Neural cell (in vitro differentiated cells): Measurements from ENCODE around the gene ZNF280C. TPM values are rescaled to one million over a fixed set of nuclear protein-coding genes. Genes with fewer than 3 reads are reported as not detected.

Source experiments
- H2AFZ ChIP-seq: fragments of 200-600, 300-800 bp; sonication (generic), shearing (Covaris generic); 2 replicates; pipeline ENCODE4 v1.6.0; 2014; ENCODE audit warnings: low read depth, mild to moderate bottlenecking, antibody characterized with exemption, low read length, moderate library complexity
- H3F3A ChIP-seq: fragments of 200-600 bp; shearing (Covaris generic); 2 replicates; pipeline ENCODE4 v1.6.1; 2016; ENCODE audit warnings: mild to moderate bottlenecking, moderate library complexity, mixed read lengths, antibody characterized with exemption, low read length; ENCODE audit not compliant: insufficient read depth, poor library complexity, severe bottlenecking
- H3K27ac ChIP-seq: fragments of 200-600, 300-800 bp; sonication (generic), shearing (Covaris generic); 2 replicates; pipeline ENCODE4 v1.5.1; 2014; ENCODE audit warnings: mild to moderate bottlenecking, low read length, moderate library complexity
- H3K27me3 ChIP-seq: fragments of 300-800, 200-600 bp; sonication (generic), shearing (Covaris generic); 2 replicates; pipeline ENCODE4 v1.6.0; 2014; ENCODE audit warnings: mild to moderate bottlenecking, low read depth, low read length, moderate library complexity; ENCODE audit not compliant: insufficient read depth
- H3K36me3 ChIP-seq: fragments of 300-800, 200-600 bp; sonication (generic), shearing (Covaris generic); 2 replicates; pipeline ENCODE4 v1.5.1; 2014; ENCODE audit warnings: mild to moderate bottlenecking, antibody characterized with exemption, low read length, moderate library complexity; ENCODE audit not compliant: insufficient read depth
- H3K4me2 ChIP-seq: fragments of 300-800, 200-600 bp; sonication (generic), shearing (Covaris generic); 2 replicates; pipeline ENCODE4 v1.6.0; 2014; ENCODE audit warnings: mild to moderate bottlenecking, low read length
- H3K4me3 ChIP-seq: fragments of 300-800, 200-600 bp; sonication (generic), shearing (Covaris generic); 2 replicates; pipeline ENCODE4 v1.5.1; 2014; ENCODE audit warnings: mild to moderate bottlenecking, low read length, moderate library complexity
- H3K79me2 ChIP-seq: fragments of 200-600 bp; shearing (Covaris generic); replicated peaks from 2 replicates; pipeline ENCODE4 v1.6.0; 2014; ENCODE audit warnings: mild to moderate bottlenecking, low read length, moderate library complexity; ENCODE audit not compliant: insufficient read depth
- H3K9ac ChIP-seq: fragments of 300-800, 200-600 bp; sonication (generic), shearing (Covaris generic); 2 replicates; pipeline ENCODE4 v1.6.1; 2016; ENCODE audit warnings: mild to moderate bottlenecking, low read length, mixed read lengths
- H3K9me2 ChIP-seq: fragments of 200-600 bp; shearing (Covaris generic); 2 replicates; pipeline ENCODE4 v1.6.1; 2016; ENCODE audit warnings: mild to moderate bottlenecking, low read length, mixed read lengths; ENCODE audit not compliant: insufficient read depth
- H3K9me3 ChIP-seq: fragments of 200-600, 300-800 bp; sonication (generic), shearing (Covaris generic); 2 replicates; pipeline ENCODE4 v1.6.1; 2016; ENCODE audit warnings: mild to moderate bottlenecking, mixed run types, low read length, moderate library complexity, mixed read lengths
- H4K20me1 ChIP-seq: fragments of 200-600 bp; shearing (Covaris generic); 2 replicates; pipeline ENCODE4 v1.6.1; 2016; ENCODE audit warnings: mild to moderate bottlenecking, mixed run types; ENCODE audit not compliant: insufficient read depth
- CTCF ChIP-seq: fragments of 450-650 bp; IDR thresholded peaks from 2 replicates; pipeline ENCODE4 v1.5.1; 2014; ENCODE audit warnings: antibody characterized with exemption, mild to moderate bottlenecking, moderate library complexity; ENCODE audit not compliant: poor library complexity, severe bottlenecking
- EP300 ChIP-seq: fragments of 450-650 bp; conservative IDR thresholded peaks from 2 replicates; pipeline ENCODE4 v1.6.1; 2014; ENCODE audit warnings: antibody characterized with exemption, mild to moderate bottlenecking, moderate library complexity; ENCODE audit not compliant: poor library complexity, severe bottlenecking
- EZH2 ChIP-seq: fragments of 200-600, 300-800 bp; shearing (Covaris generic), sonication (generic); IDR thresholded peaks from 2 replicates; pipeline ENCODE4 v1.6.1; 2014; ENCODE audit warnings: antibody characterized with exemption, low read length, borderline replicate concordance, mild to moderate bottlenecking; ENCODE audit not compliant: insufficient read depth, poor library complexity, severe bottlenecking
- MXI1 ChIP-seq: fragments of 450-650 bp; conservative IDR thresholded peaks from 2 replicates; pipeline ENCODE4 v1.6.1; 2014; ENCODE audit warnings: antibody characterized with exemption, mild to moderate bottlenecking; ENCODE audit not compliant: poor library complexity, severe bottlenecking
- POLR2AphosphoS5 ChIP-seq: IDR thresholded peaks from 2 replicates; pipeline ENCODE4 v1.6.1; 2012
- RAD21 ChIP-seq: fragments of 450-650 bp; conservative IDR thresholded peaks from 2 replicates; pipeline ENCODE4 v1.6.1; 2014; ENCODE audit warnings: antibody characterized with exemption, mild to moderate bottlenecking, moderate library complexity
- REST ChIP-seq: IDR thresholded peaks from 2 replicates; pipeline ENCODE4 v1.6.1; 2012; ENCODE audit warnings: borderline replicate concordance
- SMC3 ChIP-seq: fragments of 450-650 bp; conservative IDR thresholded peaks from 2 replicates; pipeline ENCODE4 v1.6.1; 2014; ENCODE audit warnings: antibody characterized with exemption, mild to moderate bottlenecking, moderate library complexity; ENCODE audit not compliant: poor library complexity
- TAF1 ChIP-seq: IDR thresholded peaks from 2 replicates; pipeline ENCODE4 v1.6.1; 2012; ENCODE audit warnings: low read depth
- polyA plus RNA-seq: library from polyadenylated mRNA; depleted of rRNA; stranded (reverse); fragments of >200 nt; gene quantifications from 2 replicates; pipeline ENCODE4 v1.2.3, GENCODE V29; 2014

ZNF280C gene
- polyA plus RNA-seq, 1 donor from 2014 or later: 9.5 TPM

- Histone ChIP-seq H3K27me3 (no peaks in the 10 kb centered on the region), H3K79me2 (no peaks in the 10 kb centered on the region), H4K20me1 (no peaks in the 10 kb centered on the region), H3K27ac (no peak overlapping the region), H3K9me3 (no peaks in the 10 kb centered on the region), H3K4me3 (no peak overlapping the region), H3K9ac (no peak overlapping the region), H3K36me3 (no peaks in the 10 kb centered on the region), H3K9me2 (no peaks in the 10 kb centered on the region), H3K4me2 (no peak overlapping the region), H3F3A (no peaks in the 10 kb centered on the region), H2AFZ (no peak overlapping the region)
- TF ChIP-seq EP300: no peak
- TF ChIP-seq SMC3: no peak
- no peak for TF ChIP-seq POLR2AphosphoS5
- TF ChIP-seq REST: no peak
- no peak for TF ChIP-seq RAD21
- no peak for TF ChIP-seq MXI1
- TF ChIP-seq CTCF: no peak
- TF ChIP-seq EZH2: no peak
- TF ChIP-seq TAF1: no peak
Measured at GRCh38 chrX:130251671-130252070, 17.0 kb downstream of the ZNF280C start.

- H3K9me3 ChIP-seq: no peaks in the 10 kb centered on the region
- no peaks in the 10 kb centered on the region for H3K27me3 ChIP-seq
- TF ChIP-seq EP300 (no peak), TAF1 (no peak), REST (no peak), CTCF (no peak), POLR2AphosphoS5 (no peak), RAD21 (no peak), MXI1 (no peak), SMC3 (no peak), EZH2 (no peak)
- H3F3A ChIP-seq: no peaks in the 10 kb centered on the region
- no peaks in the 10 kb centered on the region for H3K79me2 ChIP-seq
- no peak overlapping the region for H2AFZ ChIP-seq
- no peak overlapping the region for H3K9ac ChIP-seq
- no peak overlapping the region for H3K4me2 ChIP-seq
- no peak overlapping the region for H3K27ac ChIP-seq
- no peaks in the 10 kb centered on the region for H3K9me2 ChIP-seq
- H4K20me1 ChIP-seq: no peaks in the 10 kb centered on the region
- no peak overlapping the region for H3K4me3 ChIP-seq
- H3K36me3 ChIP-seq: no peaks in the 10 kb centered on the region
Measured at GRCh38 chrX:130247996-130248395, 20.7 kb downstream of the ZNF280C start.
